ENCODE results near the gene RBM33. TPM values are rescaled to one million over a fixed set of nuclear protein-coding genes. Genes with fewer than 3 reads are reported as not detected.

Gene RBM33
- total and polyA plus RNA-seq, 9 of the 15 experiments (the other 6 are each of a cell fraction or from before 2014, with no cell fraction given), result 4.4 to 80.7 (median 27.3) TPM

GRCh38 chr7:155796381-155797261, 152.2 kb downstream of the RBM33 start (continued):
- TF ChIP-seq MGA (IDR thresholded peaks at IDR 0.05) (no peak), KLF16 (IDR thresholded peaks at IDR 0.05) (no peak), THRB (CRISPR knock-in tag; conservative IDR thresholded peaks at IDR 0.05) (no peak), IRF1 (CRISPR knock-in tag; IDR thresholded peaks at IDR 0.05; ENCODE audit: borderline replicate concordance) (no peak), FUS (optimal IDR thresholded peaks at IDR 0.05; ENCODE audit: low read depth, low read length) (no peak), RFX5 (IDR thresholded peaks at IDR 0.05; ENCODE audit: low read depth, low read length) (no peak), CBX3 (IDR thresholded peaks at IDR 0.05; ENCODE audit: borderline replicate concordance in 1 of 2, low read length in 2 of 2) (no peak), GMEB1 (CRISPR knock-in tag; IDR thresholded peaks at IDR 0.05) (no peak), KDM5B (IDR thresholded peaks at IDR 0.05; ENCODE audit: insufficient replicate concordance, low read depth, low read length) (no peak)

Data from K562 (cell line).